Measurements from ENCODE around the gene COL15A1. TPM values are rescaled to one million over a fixed set of nuclear protein-coding genes. Genes with fewer than 3 reads are reported as not detected.

Gene COL15A1
- total RNA-seq, 4 donors from 2014 or later, result 25.8 to 55.3 (median 36.0) TPM

DNA sequence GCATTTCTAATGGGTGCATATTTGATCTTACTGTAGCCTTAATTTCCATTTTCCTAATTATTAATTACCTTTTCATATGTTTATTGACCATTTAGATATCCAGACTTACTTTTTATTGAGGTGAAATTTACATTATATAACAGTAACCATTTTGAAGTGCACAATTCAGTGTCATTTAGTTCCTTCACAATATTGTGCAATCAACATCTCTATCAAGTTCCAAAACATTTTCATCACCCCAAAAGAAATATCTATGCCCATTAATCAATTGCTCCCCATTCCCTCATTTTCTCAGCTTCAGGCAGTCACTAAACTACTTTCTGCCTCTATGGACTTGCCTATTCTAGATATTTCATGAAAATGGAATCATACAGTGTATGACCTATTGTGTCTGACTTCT is 5.9 kb downstream of the COL15A1 start:
- no peak overlapping the region for H3K27ac ChIP-seq
- no peak for TF ChIP-seq EP300 (IDR thresholded peaks at IDR 0.05)
- TF ChIP-seq POLR2A (IDR thresholded peaks at IDR 0.05), result no peak
- TF ChIP-seq, protein P1, sequence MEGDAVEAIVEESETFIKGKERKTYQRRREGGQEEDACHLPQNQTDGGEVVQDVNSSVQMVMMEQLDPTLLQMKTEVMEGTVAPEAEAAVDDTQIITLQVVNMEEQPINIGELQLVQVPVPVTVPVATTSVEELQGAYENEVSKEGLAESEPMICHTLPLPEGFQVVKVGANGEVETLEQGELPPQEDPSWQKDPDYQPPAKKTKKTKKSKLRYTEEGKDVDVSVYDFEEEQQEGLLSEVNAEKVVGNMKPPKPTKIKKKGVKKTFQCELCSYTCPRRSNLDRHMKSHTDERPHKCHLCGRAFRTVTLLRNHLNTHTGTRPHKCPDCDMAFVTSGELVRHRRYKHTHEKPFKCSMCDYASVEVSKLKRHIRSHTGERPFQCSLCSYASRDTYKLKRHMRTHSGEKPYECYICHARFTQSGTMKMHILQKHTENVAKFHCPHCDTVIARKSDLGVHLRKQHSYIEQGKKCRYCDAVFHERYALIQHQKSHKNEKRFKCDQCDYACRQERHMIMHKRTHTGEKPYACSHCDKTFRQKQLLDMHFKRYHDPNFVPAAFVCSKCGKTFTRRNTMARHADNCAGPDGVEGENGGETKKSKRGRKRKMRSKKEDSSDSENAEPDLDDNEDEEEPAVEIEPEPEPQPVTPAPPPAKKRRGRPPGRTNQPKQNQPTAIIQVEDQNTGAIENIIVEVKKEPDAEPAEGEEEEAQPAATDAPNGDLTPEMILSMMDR (IDR thresholded peaks at IDR 0.05), result no peak
- no peak overlapping the region for H3K4me3 ChIP-seq
- no peak for DNase-seq (ENCODE audit: low spot score in 2 of 2)
- peaks cover 0 to 15% of the 10 kb centered on the region in 2 donors for H3K27me3 ChIP-seq
- peaks cover 0 to 20% (median 4%) of the 10 kb centered on the region in 4 donors for H3K4me1 ChIP-seq
- no peaks in the 10 kb centered on the region for H3K36me3 ChIP-seq
- no peaks in the 10 kb centered on the region for H3K9me3 ChIP-seq

DNA sequence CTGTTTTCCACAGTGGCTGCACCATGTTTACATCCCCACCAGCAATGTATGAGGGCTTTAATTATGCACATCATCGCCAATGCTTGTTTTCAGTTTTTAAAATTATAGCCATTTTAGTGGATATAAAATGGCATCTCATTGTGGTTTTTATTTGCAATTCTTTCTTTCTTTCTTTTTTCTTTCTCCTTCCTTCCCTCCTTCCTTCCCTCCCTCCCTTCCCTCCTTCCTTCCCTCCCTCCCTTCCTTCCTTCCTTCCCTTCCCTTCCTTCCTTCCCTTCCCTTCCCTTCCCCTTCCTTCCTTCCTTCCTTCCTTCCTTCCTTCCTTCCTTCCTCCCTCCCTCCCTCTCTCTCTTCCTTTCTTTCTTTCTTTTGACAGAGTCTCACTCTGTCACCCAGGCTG is 6.6 kb downstream of the COL15A1 start:
- Histone ChIP-seq H3K4me3 (no peak overlapping the region), H3K4me1 (peaks cover 0 to 20% (median under 1%) of the 10 kb centered on the region in 4 donors), H3K9me3 (no peaks in the 10 kb centered on the region), H3K27ac (no peak overlapping the region), H3K36me3 (no peaks in the 10 kb centered on the region), H3K27me3 (peaks cover 0 to 10% of the 10 kb centered on the region in 2 donors)
- TF ChIP-seq, protein P1 (IDR thresholded peaks at IDR 0.05), result no peak
- TF ChIP-seq EP300 (IDR thresholded peaks at IDR 0.05), result no peak
- TF ChIP-seq POLR2A (IDR thresholded peaks at IDR 0.05), result no peak
- 95 to 97% methylated on average over 1 of the region's 1 CpG for WGBS, 2 donors
- no peak for DNase-seq (ENCODE audit: low spot score in 2 of 2)

DNA sequence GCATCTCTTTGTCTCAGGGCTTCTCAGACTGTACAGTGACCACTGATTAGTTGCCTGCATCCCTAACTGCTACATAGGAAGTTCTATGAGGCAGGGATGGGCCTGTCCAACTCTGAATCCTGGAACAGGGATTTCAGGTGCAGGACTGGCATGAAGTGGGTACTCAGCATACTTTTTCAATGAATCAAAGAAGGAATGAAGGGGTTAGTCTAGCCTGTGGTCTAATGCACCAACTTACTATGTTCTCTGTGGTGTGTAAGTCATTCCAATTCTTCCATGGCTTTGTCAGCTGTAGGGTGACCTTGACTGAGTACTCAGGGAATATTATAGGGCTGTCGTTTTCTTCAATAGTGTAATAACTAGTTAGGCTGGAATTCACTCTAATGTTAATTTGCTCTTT is 8.3 kb downstream of the COL15A1 start:
- TF ChIP-seq, protein P1 (IDR thresholded peaks at IDR 0.05), result no peak
- TF ChIP-seq EP300 (IDR thresholded peaks at IDR 0.05), result no peak
- TF ChIP-seq POLR2A (IDR thresholded peaks at IDR 0.05), result no peak
- H3K36me3 ChIP-seq, result no peaks in the 10 kb centered on the region
- peaks cover 0 to 7% (median 0%) of the 10 kb centered on the region in 4 donors for H3K9me3 ChIP-seq
- DNase-seq (ENCODE audit: low spot score in 2 of 2), result no peak
- no peak overlapping the region for H3K4me3 ChIP-seq
- no peaks in the 10 kb centered on the region for H3K27me3 ChIP-seq
- WGBS, 2 donors, result 77 to 78% methylated on average over 1 of the region's 1 CpG
- H3K4me1 ChIP-seq, result peaks cover 0 to 8% (median 0%) of the 10 kb centered on the region in 4 donors
- H3K27ac ChIP-seq, result no peak overlapping the region

DNA sequence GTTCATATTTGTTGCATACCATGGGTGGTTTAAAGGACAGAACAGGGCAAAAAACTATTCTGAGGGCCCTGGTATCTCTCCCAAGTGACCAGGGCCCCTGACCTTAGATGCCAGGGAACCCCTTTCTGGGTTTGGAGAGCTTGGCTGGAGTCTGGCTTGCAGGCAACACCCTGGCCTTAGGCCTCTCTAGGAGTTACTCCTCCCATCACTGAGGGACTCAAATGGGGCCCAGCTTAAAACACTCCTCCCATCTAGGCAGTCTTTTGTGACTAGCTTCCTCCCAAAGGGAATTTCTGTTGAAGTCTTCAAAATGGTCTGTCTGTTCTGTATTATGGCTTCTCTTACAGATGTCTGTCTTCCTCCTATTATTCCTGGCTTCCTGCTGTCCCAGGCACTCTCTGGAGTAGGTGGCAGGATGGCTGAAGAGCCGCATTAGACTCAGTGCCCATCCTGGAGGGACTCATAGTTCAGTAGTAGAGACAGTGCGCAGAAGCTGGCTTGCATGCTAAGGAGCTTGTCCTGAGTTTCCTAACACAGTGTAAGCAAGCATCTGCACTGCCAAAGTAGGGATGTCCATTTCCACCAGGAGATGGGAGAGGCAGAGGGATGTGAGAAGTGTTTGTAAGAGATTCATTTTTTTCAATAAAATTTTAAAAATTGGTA is 10.0 kb downstream of the COL15A1 start:
- no peak overlapping the region for H3K27ac ChIP-seq
- 90 to 93% methylated on average over 2 of the region's 2 CpGs for WGBS, 2 donors
- no peaks in the 10 kb centered on the region for H3K36me3 ChIP-seq
- peaks cover 0 to 13% (median 0%) of the 10 kb centered on the region in 4 donors for H3K9me3 ChIP-seq
- no peak overlapping the region for H3K4me3 ChIP-seq
- DNase-seq (ENCODE audit: low spot score in 2 of 2), result no peak
- TF ChIP-seq, protein P1 (IDR thresholded peaks at IDR 0.05), result no peak
- TF ChIP-seq POLR2A (IDR thresholded peaks at IDR 0.05) (no peak), EP300 (IDR thresholded peaks at IDR 0.05) (no peak)
- H3K4me1 ChIP-seq, result peaks cover 0 to 20% (median 2%) of the 10 kb centered on the region in 4 donors
- H3K27me3 ChIP-seq, result no peaks in the 10 kb centered on the region

- H3K9me3 ChIP-seq, result peaks cover 0 to 13% (median 0%) of the 10 kb centered on the region in 4 donors
- H3K4me1 ChIP-seq, result peaks cover 0 to 24% (median 2%) of the 10 kb centered on the region in 4 donors
- DNase-seq (ENCODE audit: low spot score in 2 of 2), result no peak
- H3K27me3 ChIP-seq, result no peaks in the 10 kb centered on the region
- no peaks in the 10 kb centered on the region for H3K36me3 ChIP-seq
- no peak overlapping the region for H3K4me3 ChIP-seq
- H3K27ac ChIP-seq, result no peak overlapping the region
- TF ChIP-seq, protein P1 (IDR thresholded peaks at IDR 0.05), result no peak
- TF ChIP-seq EP300 (IDR thresholded peaks at IDR 0.05) (no peak), POLR2A (IDR thresholded peaks at IDR 0.05) (no peak)
- 81 to 82% methylated on average over 2 of the region's 2 CpGs for WGBS, 2 donors
Observed at GRCh38 chr9:98954244-98954610, 10.5 kb downstream of the COL15A1 start.

Data from tibial nerve (tissue), 4 donors.